Neural cell (in vitro differentiated cells): Measurements from ENCODE around the gene TARS2. TPM values are rescaled to one million over a fixed set of nuclear protein-coding genes. Genes with fewer than 3 reads are reported as not detected.

Source experiments
- H2AFZ ChIP-seq: fragments of 200-600, 300-800 bp; sonication (generic), shearing (Covaris generic); 2 replicates; pipeline ENCODE4 v1.6.0; 2014; ENCODE audit warnings: low read depth, mild to moderate bottlenecking, antibody characterized with exemption, low read length, moderate library complexity
- H3F3A ChIP-seq: fragments of 200-600 bp; shearing (Covaris generic); 2 replicates; pipeline ENCODE4 v1.6.1; 2016; ENCODE audit warnings: mild to moderate bottlenecking, moderate library complexity, mixed read lengths, antibody characterized with exemption, low read length; ENCODE audit not compliant: insufficient read depth, poor library complexity, severe bottlenecking
- H3K27ac ChIP-seq: fragments of 200-600, 300-800 bp; sonication (generic), shearing (Covaris generic); 2 replicates; pipeline ENCODE4 v1.5.1; 2014; ENCODE audit warnings: mild to moderate bottlenecking, low read length, moderate library complexity
- H3K27me3 ChIP-seq: fragments of 300-800, 200-600 bp; sonication (generic), shearing (Covaris generic); 2 replicates; pipeline ENCODE4 v1.6.0; 2014; ENCODE audit warnings: mild to moderate bottlenecking, low read depth, low read length, moderate library complexity; ENCODE audit not compliant: insufficient read depth
- H3K36me3 ChIP-seq: fragments of 300-800, 200-600 bp; sonication (generic), shearing (Covaris generic); 2 replicates; pipeline ENCODE4 v1.5.1; 2014; ENCODE audit warnings: mild to moderate bottlenecking, antibody characterized with exemption, low read length, moderate library complexity; ENCODE audit not compliant: insufficient read depth
- H3K4me2 ChIP-seq: fragments of 300-800, 200-600 bp; sonication (generic), shearing (Covaris generic); 2 replicates; pipeline ENCODE4 v1.6.0; 2014; ENCODE audit warnings: mild to moderate bottlenecking, low read length
- H3K4me3 ChIP-seq: fragments of 300-800, 200-600 bp; sonication (generic), shearing (Covaris generic); 2 replicates; pipeline ENCODE4 v1.5.1; 2014; ENCODE audit warnings: mild to moderate bottlenecking, low read length, moderate library complexity
- H3K79me2 ChIP-seq: fragments of 200-600 bp; shearing (Covaris generic); replicated peaks from 2 replicates; pipeline ENCODE4 v1.6.0; 2014; ENCODE audit warnings: mild to moderate bottlenecking, low read length, moderate library complexity; ENCODE audit not compliant: insufficient read depth
- H3K9ac ChIP-seq: fragments of 300-800, 200-600 bp; sonication (generic), shearing (Covaris generic); 2 replicates; pipeline ENCODE4 v1.6.1; 2016; ENCODE audit warnings: mild to moderate bottlenecking, low read length, mixed read lengths
- H3K9me2 ChIP-seq: fragments of 200-600 bp; shearing (Covaris generic); 2 replicates; pipeline ENCODE4 v1.6.1; 2016; ENCODE audit warnings: mild to moderate bottlenecking, low read length, mixed read lengths; ENCODE audit not compliant: insufficient read depth
- H3K9me3 ChIP-seq: fragments of 200-600, 300-800 bp; sonication (generic), shearing (Covaris generic); 2 replicates; pipeline ENCODE4 v1.6.1; 2016; ENCODE audit warnings: mild to moderate bottlenecking, mixed run types, low read length, moderate library complexity, mixed read lengths
- H4K20me1 ChIP-seq: fragments of 200-600 bp; shearing (Covaris generic); 2 replicates; pipeline ENCODE4 v1.6.1; 2016; ENCODE audit warnings: mild to moderate bottlenecking, mixed run types; ENCODE audit not compliant: insufficient read depth
- CTCF ChIP-seq: fragments of 450-650 bp; IDR thresholded peaks from 2 replicates; pipeline ENCODE4 v1.5.1; 2014; ENCODE audit warnings: antibody characterized with exemption, mild to moderate bottlenecking, moderate library complexity; ENCODE audit not compliant: poor library complexity, severe bottlenecking
- EP300 ChIP-seq: fragments of 450-650 bp; conservative IDR thresholded peaks from 2 replicates; pipeline ENCODE4 v1.6.1; 2014; ENCODE audit warnings: antibody characterized with exemption, mild to moderate bottlenecking, moderate library complexity; ENCODE audit not compliant: poor library complexity, severe bottlenecking
- EZH2 ChIP-seq: fragments of 200-600, 300-800 bp; shearing (Covaris generic), sonication (generic); IDR thresholded peaks from 2 replicates; pipeline ENCODE4 v1.6.1; 2014; ENCODE audit warnings: antibody characterized with exemption, low read length, borderline replicate concordance, mild to moderate bottlenecking; ENCODE audit not compliant: insufficient read depth, poor library complexity, severe bottlenecking
- MXI1 ChIP-seq: fragments of 450-650 bp; conservative IDR thresholded peaks from 2 replicates; pipeline ENCODE4 v1.6.1; 2014; ENCODE audit warnings: antibody characterized with exemption, mild to moderate bottlenecking; ENCODE audit not compliant: poor library complexity, severe bottlenecking
- POLR2AphosphoS5 ChIP-seq: IDR thresholded peaks from 2 replicates; pipeline ENCODE4 v1.6.1; 2012
- RAD21 ChIP-seq: fragments of 450-650 bp; conservative IDR thresholded peaks from 2 replicates; pipeline ENCODE4 v1.6.1; 2014; ENCODE audit warnings: antibody characterized with exemption, mild to moderate bottlenecking, moderate library complexity
- REST ChIP-seq: IDR thresholded peaks from 2 replicates; pipeline ENCODE4 v1.6.1; 2012; ENCODE audit warnings: borderline replicate concordance
- SMC3 ChIP-seq: fragments of 450-650 bp; conservative IDR thresholded peaks from 2 replicates; pipeline ENCODE4 v1.6.1; 2014; ENCODE audit warnings: antibody characterized with exemption, mild to moderate bottlenecking, moderate library complexity; ENCODE audit not compliant: poor library complexity
- TAF1 ChIP-seq: IDR thresholded peaks from 2 replicates; pipeline ENCODE4 v1.6.1; 2012; ENCODE audit warnings: low read depth
- polyA plus RNA-seq: library from polyadenylated mRNA; depleted of rRNA; stranded (reverse); fragments of >200 nt; gene quantifications from 2 replicates; pipeline ENCODE4 v1.2.3, GENCODE V29; 2014

Gene TARS2
- polyA plus RNA-seq, 1 donor from 2014 or later: 19.4 TPM

DNA sequence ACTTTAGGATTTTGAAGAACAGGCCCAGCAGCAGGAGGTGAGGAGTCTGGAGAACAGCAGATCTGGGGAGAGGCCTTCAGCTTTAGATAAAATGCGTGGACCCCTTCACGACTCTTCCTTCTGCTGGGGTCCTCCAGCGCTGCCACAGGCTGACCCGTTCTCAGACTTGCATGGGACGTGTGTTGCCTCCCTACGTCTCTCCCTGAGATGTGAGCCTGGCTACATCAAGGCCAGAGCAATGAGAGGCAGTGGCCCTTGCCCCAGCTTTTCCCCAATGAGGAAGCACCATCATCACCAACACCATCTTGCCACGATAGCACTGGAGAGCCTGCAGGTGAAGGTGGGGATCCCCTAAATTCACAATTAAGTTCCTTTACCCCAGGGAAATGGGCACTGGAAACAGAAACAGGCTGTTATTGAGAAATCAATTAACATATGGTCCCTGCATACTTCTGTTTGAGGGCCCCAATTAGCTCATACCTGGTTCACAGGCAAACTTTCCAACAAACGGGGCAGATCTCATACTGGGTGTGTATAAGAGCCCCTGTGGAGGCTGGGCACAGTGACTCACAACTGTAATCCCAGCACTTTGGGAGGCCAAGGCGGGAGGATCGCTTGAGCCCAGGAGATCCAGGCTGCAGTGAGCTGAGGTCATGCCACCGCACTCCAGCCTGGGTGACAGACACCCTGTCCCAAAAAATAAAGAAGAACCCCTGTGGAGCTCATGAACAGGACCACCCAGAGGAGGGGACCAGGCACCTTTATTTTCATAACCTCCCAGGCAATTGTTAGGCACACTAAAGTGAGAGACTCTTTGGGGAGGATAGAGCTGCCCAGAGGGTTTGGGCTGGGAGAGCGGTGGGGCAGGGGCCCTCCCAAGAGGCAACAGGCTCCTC, 49.9 kb downstream of the TARS2 start:
- Histone ChIP-seq H3K27ac (no peak overlapping the region), H3K36me3 (no peaks in the 10 kb centered on the region), H3K9me3 (no peaks in the 10 kb centered on the region), H3K4me2 (no peak overlapping the region), H3K9me2 (no peaks in the 10 kb centered on the region), H3K27me3 (no peaks in the 10 kb centered on the region), H4K20me1 (no peaks in the 10 kb centered on the region), H3F3A (no peaks in the 10 kb centered on the region), H3K79me2 (no peaks in the 10 kb centered on the region), H3K4me3 (no peak overlapping the region), H3K9ac (no peak overlapping the region), H2AFZ (no peak overlapping the region)
- TF ChIP-seq SMC3 (no peak), RAD21 (no peak), EZH2 (no peak), POLR2AphosphoS5 (no peak), REST (no peak), EP300 (no peak), TAF1 (no peak), CTCF (no peak), MXI1 (no peak)

DNA sequence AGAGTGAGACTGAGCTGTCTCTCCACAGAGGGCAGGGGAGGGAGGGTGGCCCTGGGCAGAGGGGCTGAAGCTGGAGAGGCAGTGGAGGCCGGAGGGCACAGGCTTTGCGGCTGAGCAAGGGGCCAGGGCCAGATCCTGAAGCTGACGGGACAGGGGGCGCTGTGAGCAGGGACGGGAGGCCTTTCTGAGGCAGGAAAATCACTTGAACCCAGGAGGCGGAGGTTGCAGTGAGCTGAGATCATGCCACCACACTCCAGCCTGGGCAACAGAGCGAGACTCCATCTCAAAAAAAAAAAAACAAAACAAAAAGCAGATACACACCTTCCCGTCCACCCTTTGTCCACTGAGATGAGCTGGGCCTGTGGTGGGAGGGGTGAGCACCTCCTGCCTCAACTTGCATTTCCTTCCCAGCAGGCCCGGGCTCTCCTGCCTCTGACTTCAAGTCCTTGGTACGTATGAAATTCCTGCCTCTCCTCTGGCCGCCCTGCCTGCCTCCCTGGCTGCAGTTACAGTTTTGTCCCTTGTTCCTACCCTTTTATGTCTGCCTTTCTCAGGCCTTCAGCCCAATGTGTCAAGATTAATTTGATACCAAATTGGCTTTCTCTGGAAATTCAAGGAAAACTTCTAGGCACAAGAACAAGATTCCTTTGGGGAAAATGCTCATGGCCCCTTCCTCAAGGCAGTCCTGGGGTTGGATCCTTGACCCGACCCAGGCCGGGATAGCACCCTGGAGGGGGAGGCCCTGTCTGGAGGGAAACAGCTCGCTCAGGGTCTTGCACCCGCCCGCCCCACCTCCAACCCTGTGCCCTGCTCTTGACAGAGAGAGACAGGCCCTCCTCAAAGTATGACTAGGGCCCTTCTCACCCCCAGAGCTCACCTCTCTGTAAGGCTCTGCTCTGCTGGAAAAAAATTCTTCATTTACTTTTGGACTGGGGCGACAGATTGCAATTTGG, 50.8 kb downstream of the TARS2 start:
- no peaks in the 10 kb centered on the region for H3K79me2 ChIP-seq
- H4K20me1 ChIP-seq: no peaks in the 10 kb centered on the region
- no peaks in the 10 kb centered on the region for H3K9me2 ChIP-seq
- no peaks in the 10 kb centered on the region for H3K27me3 ChIP-seq
- H3F3A ChIP-seq: no peaks in the 10 kb centered on the region
- no peaks in the 10 kb centered on the region for H3K36me3 ChIP-seq
- no peak overlapping the region for H3K4me3 ChIP-seq
- no peak overlapping the region for H3K27ac ChIP-seq
- H3K9me3 ChIP-seq: no peaks in the 10 kb centered on the region
- no peak overlapping the region for H3K4me2 ChIP-seq
- no peak for TF ChIP-seq MXI1
- TF ChIP-seq REST: no peak
- no peak for TF ChIP-seq EP300
- TF ChIP-seq RAD21: no peak
- TF ChIP-seq EZH2: no peak
- no peak for TF ChIP-seq CTCF
- TF ChIP-seq POLR2AphosphoS5: no peak
- no peak for TF ChIP-seq TAF1
- H3K9ac ChIP-seq: no peak overlapping the region
- no peak overlapping the region for H2AFZ ChIP-seq
